Loucy (cell line): ENCODE measurements around the gene MAPKAP1.

ENCODE experiments used
- H2AFZ ChIP-seq: fragments of 200-600 bp; sonication (generic); 2 replicates; pipeline ENCODE4 v1.6.0; 2016; ENCODE audit warnings: antibody characterized with exemption, mild to moderate bottlenecking, low read length, moderate library complexity
- H3F3A ChIP-seq: fragments of 200-600 bp; 2 replicates; pipeline ENCODE4 v1.6.0; 2016; ENCODE audit warnings: antibody characterized with exemption, low read depth, mild to moderate bottlenecking
- H3K27me3 ChIP-seq: fragments of 200-600 bp; sonication (generic); 2 replicates; pipeline ENCODE4 v1.6.1; 2014; ENCODE audit warnings: low read length, mild to moderate bottlenecking; ENCODE audit not compliant: insufficient read depth, poor library complexity, severe bottlenecking
- H3K36me3 ChIP-seq: fragments of 200-600 bp; sonication (generic); 2 replicates; pipeline ENCODE4 v1.6.1; 2016; ENCODE audit warnings: low read length; ENCODE audit not compliant: insufficient read depth
- H3K4me1 ChIP-seq: fragments of 200-600 bp; sonication (generic); 2 replicates; pipeline ENCODE4 v1.5.1; 2014; ENCODE audit warnings: low read length, mild to moderate bottlenecking; ENCODE audit not compliant: insufficient read depth, poor library complexity, severe bottlenecking
- H3K4me2 ChIP-seq: fragments of 200-600 bp; sonication (generic); 2 replicates; pipeline ENCODE4 v1.6.0; 2014; ENCODE audit warnings: antibody characterized with exemption, low read length, low read depth, mild to moderate bottlenecking; ENCODE audit not compliant: poor library complexity, severe bottlenecking
- H3K4me3 ChIP-seq: fragments of 200-600 bp; sonication (generic); 2 replicates; pipeline ENCODE4 v1.5.1; 2014; ENCODE audit warnings: low read length, mild to moderate bottlenecking, mixed read lengths; ENCODE audit not compliant: poor library complexity, severe bottlenecking
- H3K79me2 ChIP-seq: fragments of 200-600 bp; sonication (generic); 2 replicates; pipeline ENCODE4 v1.6.1; 2014; ENCODE audit warnings: low read length; ENCODE audit not compliant: insufficient read depth
- H3K9ac ChIP-seq: fragments of 200-600 bp; sonication (generic); 2 replicates; pipeline ENCODE4 v1.6.0; 2014; ENCODE audit warnings: mild to moderate bottlenecking, low read depth, low read length, moderate library complexity; ENCODE audit not compliant: poor library complexity, severe bottlenecking
- H3K9me2 ChIP-seq: fragments of 200-600 bp; sonication (generic); replicated peaks from 2 replicates; pipeline ENCODE4 v1.6.1; 2016; ENCODE audit warnings: low read depth, low read length, mixed read lengths
- H3K9me3 ChIP-seq: fragments of 200-600 bp; sonication (generic); 2 replicates; pipeline ENCODE4 v1.6.1; 2014; ENCODE audit warnings: mild to moderate bottlenecking, antibody characterized with exemption, low read length, low read depth; ENCODE audit not compliant: insufficient read depth
- H4K20me1 ChIP-seq: fragments of 200-600 bp; sonication (generic); 2 replicates; pipeline ENCODE4 v1.6.0; 2014; ENCODE audit warnings: antibody characterized with exemption, low read length, mild to moderate bottlenecking; ENCODE audit not compliant: insufficient read depth, poor library complexity, severe bottlenecking
- EZH2phosphoT487 ChIP-seq: fragments of 200-600 bp; IDR thresholded peaks from 2 replicates; pipeline ENCODE4 v1.6.1; 2018; ENCODE audit warnings: antibody characterized with exemption, mild to moderate bottlenecking, moderate library complexity, borderline replicate concordance
- TF ChIP-seq, protein P1 (sequence below): fragments of 200-600 bp; sonication (generic); conservative IDR thresholded peaks from 2 replicates; pipeline ENCODE4 v1.5.1; 2014; ENCODE audit warnings: mild to moderate bottlenecking, antibody characterized with exemption, low read length

MAPKAP1 gene

DNA sequence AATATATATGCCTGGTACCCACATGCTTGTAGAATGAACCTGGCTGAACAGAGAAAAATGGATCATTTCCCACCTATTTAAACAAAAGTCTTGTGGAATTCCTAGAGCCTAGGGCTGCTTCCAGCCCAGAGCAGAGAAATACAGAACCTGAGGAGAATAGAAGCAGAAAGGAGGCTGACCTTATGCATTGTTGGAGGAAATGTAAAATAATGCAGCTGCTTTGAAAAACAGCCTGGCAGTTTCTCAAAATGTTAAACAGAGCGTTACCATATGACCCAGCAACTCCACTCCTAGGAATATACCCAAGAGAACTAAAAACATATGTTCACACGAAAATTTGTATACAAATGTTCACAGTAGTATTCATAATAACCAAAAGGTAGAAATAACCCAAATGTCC is 15.1 kb downstream of the MAPKAP1 start:
- Histone ChIP-seq H3K27me3 (no peaks in the 10 kb centered on the region), H3K9me2 (no peaks in the 10 kb centered on the region), H3K79me2 (peaks cover 30% of the 10 kb centered on the region), H3K9ac (no peak overlapping the region), H3K4me1 (no peaks in the 10 kb centered on the region), H3F3A (no peaks in the 10 kb centered on the region; the same call in 1 of the 2 replicates), H3K4me3 (no peak overlapping the region), H4K20me1 (no peaks in the 10 kb centered on the region), H2AFZ (no peak overlapping the region), H3K36me3 (no peaks in the 10 kb centered on the region), H3K9me3 (no peaks in the 10 kb centered on the region), H3K4me2 (no peak overlapping the region)
- no peak for TF ChIP-seq EZH2phosphoT487
- TF ChIP-seq, protein P1, sequence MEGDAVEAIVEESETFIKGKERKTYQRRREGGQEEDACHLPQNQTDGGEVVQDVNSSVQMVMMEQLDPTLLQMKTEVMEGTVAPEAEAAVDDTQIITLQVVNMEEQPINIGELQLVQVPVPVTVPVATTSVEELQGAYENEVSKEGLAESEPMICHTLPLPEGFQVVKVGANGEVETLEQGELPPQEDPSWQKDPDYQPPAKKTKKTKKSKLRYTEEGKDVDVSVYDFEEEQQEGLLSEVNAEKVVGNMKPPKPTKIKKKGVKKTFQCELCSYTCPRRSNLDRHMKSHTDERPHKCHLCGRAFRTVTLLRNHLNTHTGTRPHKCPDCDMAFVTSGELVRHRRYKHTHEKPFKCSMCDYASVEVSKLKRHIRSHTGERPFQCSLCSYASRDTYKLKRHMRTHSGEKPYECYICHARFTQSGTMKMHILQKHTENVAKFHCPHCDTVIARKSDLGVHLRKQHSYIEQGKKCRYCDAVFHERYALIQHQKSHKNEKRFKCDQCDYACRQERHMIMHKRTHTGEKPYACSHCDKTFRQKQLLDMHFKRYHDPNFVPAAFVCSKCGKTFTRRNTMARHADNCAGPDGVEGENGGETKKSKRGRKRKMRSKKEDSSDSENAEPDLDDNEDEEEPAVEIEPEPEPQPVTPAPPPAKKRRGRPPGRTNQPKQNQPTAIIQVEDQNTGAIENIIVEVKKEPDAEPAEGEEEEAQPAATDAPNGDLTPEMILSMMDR, result no peak

DNA sequence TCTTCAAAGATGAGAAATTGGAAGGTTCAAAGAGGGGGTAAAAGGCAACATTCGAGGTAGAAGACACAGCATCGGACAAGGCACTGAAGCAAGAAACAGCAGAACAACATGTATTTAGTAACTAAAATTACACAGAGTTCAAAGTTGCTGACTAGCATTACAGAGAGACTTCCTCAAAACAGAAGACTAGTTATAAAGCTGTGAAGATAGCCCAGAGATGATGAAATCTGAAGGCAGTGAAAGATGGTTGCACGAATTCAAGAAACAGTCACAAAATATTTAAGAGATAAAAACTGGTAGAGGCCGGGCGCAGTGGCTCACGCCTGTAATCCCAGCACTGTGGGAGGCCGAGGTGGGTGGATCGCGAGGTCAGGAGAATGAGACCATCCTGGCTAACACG is 16.3 kb downstream of the MAPKAP1 start:
- H3K79me2 ChIP-seq, result peaks cover 20% of the 10 kb centered on the region; the same call in 1 of the 2 replicates
- no peak overlapping the region for H3K4me3 ChIP-seq
- TF ChIP-seq EZH2phosphoT487, result no peak
- TF ChIP-seq, protein P1, result no peak
- no peak overlapping the region for H3K9ac ChIP-seq
- H3K4me1 ChIP-seq, result no peaks in the 10 kb centered on the region
- H2AFZ ChIP-seq, result no peak overlapping the region
- no peaks in the 10 kb centered on the region for H3K27me3 ChIP-seq
- H3K9me3 ChIP-seq, result no peaks in the 10 kb centered on the region
- H4K20me1 ChIP-seq, result no peaks in the 10 kb centered on the region
- no peaks in the 10 kb centered on the region for H3F3A ChIP-seq
- H3K4me2 ChIP-seq, result no peak overlapping the region
- H3K9me2 ChIP-seq, result no peaks in the 10 kb centered on the region
- no peaks in the 10 kb centered on the region for H3K36me3 ChIP-seq

DNA sequence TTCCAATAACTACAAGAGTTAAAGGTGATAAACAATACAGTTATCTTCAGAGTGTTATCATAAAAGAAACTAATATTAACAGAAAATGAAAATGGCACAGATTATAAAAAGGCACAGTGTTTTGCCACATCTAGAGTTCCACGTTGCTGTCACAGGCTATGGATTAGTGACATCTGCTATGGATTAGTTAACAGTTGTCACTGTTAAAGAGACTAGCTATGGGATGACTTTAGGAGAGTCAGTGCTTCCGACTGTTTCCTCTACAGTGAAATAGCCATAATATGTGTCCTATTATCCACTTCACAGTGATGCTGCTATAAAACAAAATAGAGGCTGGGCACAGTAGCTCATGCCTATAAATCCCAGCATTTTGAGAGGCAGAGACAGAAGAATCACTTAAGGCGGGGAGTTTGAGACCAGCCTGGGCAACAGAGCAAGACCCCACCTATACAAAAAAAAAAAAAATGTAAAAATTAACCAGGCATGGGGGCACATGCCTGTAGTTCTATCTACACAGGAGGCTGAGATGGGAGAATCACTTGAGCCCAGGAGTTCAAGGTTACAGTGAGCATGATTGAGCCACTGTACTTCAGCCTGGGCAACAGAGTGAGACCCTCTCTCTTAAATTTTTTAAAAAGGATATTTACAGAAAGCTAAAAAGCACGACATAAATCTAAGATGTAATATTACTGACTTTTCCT is 19.7 kb downstream of the MAPKAP1 start:
- Histone ChIP-seq H3K9me3 (no peaks in the 10 kb centered on the region), H3K79me2 (peaks cover 12% of the 10 kb centered on the region; the same call in 1 of the 2 replicates), H3K36me3 (no peaks in the 10 kb centered on the region; the same call in 1 of the 2 replicates), H2AFZ (no peak overlapping the region), H3K9me2 (no peaks in the 10 kb centered on the region), H3K4me3 (no peak overlapping the region), H4K20me1 (no peaks in the 10 kb centered on the region), H3K4me2 (no peak overlapping the region), H3K27me3 (no peaks in the 10 kb centered on the region), H3K4me1 (no peaks in the 10 kb centered on the region), H3K9ac (no peak overlapping the region), H3F3A (no peaks in the 10 kb centered on the region)
- TF ChIP-seq, protein P1, result no peak
- no peak for TF ChIP-seq EZH2phosphoT487
